ENCODE results near the gene CYSTM1. TPM values are rescaled to one million over a fixed set of nuclear protein-coding genes. Genes with fewer than 3 reads are reported as not detected.

Gene CYSTM1
- polyA plus RNA-seq, 1 donor from 2014 or later: 21.3 TPM

DNA sequence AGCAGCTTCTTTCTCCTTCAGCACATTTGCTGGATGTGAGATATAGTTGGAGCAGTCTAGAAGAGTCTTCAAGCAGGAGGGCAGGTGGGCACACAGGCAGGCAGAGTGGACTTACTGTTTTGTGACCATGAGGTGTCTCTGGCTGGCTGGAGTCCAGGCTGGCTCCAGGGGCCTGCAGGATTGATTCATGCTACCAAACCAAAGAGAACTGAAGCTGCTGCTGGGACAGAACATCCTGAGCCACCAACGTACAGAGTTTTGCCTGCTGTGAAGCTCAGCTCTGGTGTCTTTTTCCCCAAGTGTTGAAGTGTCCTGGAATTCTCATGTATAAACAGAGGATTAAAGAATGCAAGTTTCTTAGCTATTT lies 45.7 kb downstream of the CYSTM1 start:
- H3K9me3 Mint-ChIP-seq: no peaks in the 10 kb centered on the region
- no peak overlapping the region for H3K4me3 Mint-ChIP-seq
- H3K4me1 Mint-ChIP-seq: no peaks in the 10 kb centered on the region
- no peaks in the 10 kb centered on the region for H3K27me3 Mint-ChIP-seq
- H3K36me3 Mint-ChIP-seq: peaks cover 6% of the 10 kb centered on the region
- H3K27ac Mint-ChIP-seq: peak overlapping the region in 1 of 3 donors; percentile 17

DNA sequence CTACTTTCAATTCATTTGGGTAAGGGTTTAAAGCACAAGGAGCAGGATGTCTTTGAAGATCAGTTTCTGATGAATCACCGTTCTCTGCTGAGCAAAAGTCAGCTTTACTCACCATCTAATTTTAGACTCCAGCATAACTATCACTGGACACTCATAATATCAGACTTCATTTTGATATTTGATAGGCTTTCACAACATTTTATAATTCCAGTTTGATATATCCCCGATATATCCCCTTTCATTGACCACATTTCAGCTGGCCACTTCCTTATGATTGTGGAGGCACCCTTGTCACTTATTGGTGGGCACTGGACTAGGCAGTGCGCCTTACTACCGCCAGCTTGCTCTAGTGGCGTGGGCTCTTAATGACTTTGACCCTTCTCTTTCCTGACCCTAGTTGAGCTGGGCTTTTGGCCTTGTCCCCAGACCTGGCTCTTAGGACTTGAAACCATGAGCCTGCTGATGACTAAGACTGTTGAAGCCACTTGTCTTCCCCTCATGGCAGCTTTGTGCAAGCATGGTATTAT lies 46.8 kb downstream of the CYSTM1 start:
- H3K27ac Mint-ChIP-seq: no peak overlapping the region
- H3K36me3 Mint-ChIP-seq: peaks cover 6% of the 10 kb centered on the region
- no peaks in the 10 kb centered on the region for H3K27me3 Mint-ChIP-seq
- no peaks in the 10 kb centered on the region for H3K9me3 Mint-ChIP-seq
- no peaks in the 10 kb centered on the region for H3K4me1 Mint-ChIP-seq
- H3K4me3 Mint-ChIP-seq: no peak overlapping the region

DNA sequence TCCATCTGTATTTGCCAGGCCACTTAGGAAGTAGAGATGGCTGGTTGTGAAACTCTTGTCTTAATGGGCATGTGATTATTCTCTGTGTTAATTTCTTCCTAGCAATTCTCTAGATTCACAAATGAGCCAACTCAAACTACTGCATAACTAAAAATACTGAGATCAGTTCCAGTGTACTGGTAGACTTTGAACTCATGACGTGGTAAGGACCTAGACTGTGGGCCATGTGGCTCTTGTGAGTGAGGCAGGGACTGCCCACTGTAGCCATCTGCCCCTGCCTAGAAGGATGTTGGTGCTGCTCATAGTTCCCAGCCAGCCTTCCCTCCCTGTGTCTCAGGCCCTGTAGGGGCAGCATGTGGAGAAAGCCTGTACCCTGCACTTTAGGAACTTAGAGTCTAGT lies 47.4 kb downstream of the CYSTM1 start:
- no peaks in the 10 kb centered on the region for H3K9me3 Mint-ChIP-seq
- no peaks in the 10 kb centered on the region for H3K27me3 Mint-ChIP-seq
- no peak overlapping the region for H3K27ac Mint-ChIP-seq
- H3K4me3 Mint-ChIP-seq: no peak overlapping the region
- no peaks in the 10 kb centered on the region for H3K4me1 Mint-ChIP-seq
- H3K36me3 Mint-ChIP-seq: peaks cover 6% of the 10 kb centered on the region

DNA sequence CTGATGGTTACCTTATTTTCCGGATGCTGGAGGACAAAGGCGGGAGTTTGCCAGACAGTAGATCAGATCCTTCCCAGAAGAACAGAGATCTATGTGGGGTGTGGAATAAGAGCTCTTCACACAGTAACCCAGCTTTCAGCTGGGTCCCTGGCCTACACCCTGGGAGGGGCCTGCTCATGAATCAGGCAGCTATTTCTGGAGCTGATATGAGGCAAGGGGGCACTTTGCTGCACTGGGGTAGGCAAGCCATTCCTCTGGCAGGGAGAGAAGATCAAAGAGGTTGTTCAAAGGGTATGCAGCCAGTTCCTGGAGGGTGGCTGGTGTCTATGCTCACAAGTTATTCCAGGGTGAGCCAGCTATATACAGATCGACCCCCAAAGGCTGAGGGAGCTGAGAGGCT lies 48.6 kb downstream of the CYSTM1 start:
- H3K27ac Mint-ChIP-seq: no peak overlapping the region
- no peaks in the 10 kb centered on the region for H3K27me3 Mint-ChIP-seq
- no peak overlapping the region for H3K4me3 Mint-ChIP-seq
- H3K4me1 Mint-ChIP-seq: no peaks in the 10 kb centered on the region
- H3K9me3 Mint-ChIP-seq: no peaks in the 10 kb centered on the region
- H3K36me3 Mint-ChIP-seq: peaks cover 6% of the 10 kb centered on the region

DNA sequence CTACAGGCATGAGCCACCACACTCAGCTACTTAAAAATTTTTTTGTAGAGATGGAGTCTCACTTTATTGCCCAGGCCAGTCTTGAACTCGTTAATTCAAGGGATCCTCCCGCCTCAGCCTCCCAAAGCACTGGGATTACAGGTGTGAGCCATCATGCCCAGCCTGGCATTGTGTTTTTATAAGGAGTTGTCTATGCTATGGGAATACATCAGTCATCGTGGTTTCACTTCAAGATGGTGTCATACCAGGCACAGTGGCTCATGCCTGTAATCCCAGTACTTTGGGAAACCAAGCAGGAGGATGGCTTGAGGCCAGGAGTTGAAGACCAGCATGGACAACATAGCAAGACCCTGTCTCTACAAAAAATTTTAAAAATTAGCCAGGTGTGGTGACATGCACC lies 49.7 kb downstream of the CYSTM1 start:
- H3K27me3 Mint-ChIP-seq: no peaks in the 10 kb centered on the region
- peak overlapping the region in 1 of 3 donors; percentile 80 for H3K27ac Mint-ChIP-seq
- no peak overlapping the region for H3K4me3 Mint-ChIP-seq
- H3K36me3 Mint-ChIP-seq: peaks cover 6% of the 10 kb centered on the region
- no peaks in the 10 kb centered on the region for H3K9me3 Mint-ChIP-seq
- no peaks in the 10 kb centered on the region for H3K4me1 Mint-ChIP-seq

GRCh38 chr5:140225396-140225795 lies 50.4 kb downstream of the CYSTM1 start:
- Mint-ChIP-seq H3K27me3 (no peaks in the 10 kb centered on the region), H3K9me3 (no peaks in the 10 kb centered on the region), H3K36me3 (peaks cover 6% of the 10 kb centered on the region), H3K4me3 (no peak overlapping the region), H3K27ac (no peak overlapping the region), H3K4me1 (peaks cover 0 to 1% (median 0%) of the 10 kb centered on the region in 3 donors)

- Mint-ChIP-seq H3K27me3 (no peaks in the 10 kb centered on the region), H3K36me3 (peaks cover 4% of the 10 kb centered on the region), H3K27ac (no peak overlapping the region), H3K9me3 (no peaks in the 10 kb centered on the region), H3K4me1 (peaks cover 0 to 1% (median 0%) of the 10 kb centered on the region in 3 donors), H3K4me3 (no peak overlapping the region)
Measured at GRCh38 chr5:140227046-140227445, 52.1 kb downstream of the CYSTM1 start.

DNA sequence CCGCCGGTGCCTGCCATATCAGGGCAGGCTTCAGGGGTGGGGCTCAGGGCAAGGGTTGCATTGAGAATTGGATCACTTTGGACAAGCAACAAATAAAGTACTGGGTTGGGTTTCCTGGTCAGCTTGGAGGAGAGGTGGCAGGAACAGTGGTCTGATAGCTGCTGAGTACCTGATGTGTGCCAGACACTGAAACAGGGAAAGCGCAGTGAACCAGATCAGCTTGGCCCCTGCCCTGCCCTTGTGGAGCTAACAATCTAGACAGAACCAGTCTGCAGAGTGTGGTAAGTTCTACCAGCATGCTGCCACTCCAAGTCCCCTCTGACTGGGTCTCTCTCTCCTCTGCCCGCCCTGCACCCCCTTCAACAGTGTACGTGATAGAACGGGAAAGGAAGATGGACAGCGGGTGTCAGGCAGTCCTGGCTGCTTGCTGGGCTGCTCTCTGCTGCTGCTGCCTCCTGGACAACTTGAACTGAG lies 53.4 kb downstream of the CYSTM1 start:
- H3K4me1 Mint-ChIP-seq: peaks cover 0 to 1% (median 0%) of the 10 kb centered on the region in 3 donors
- no peak overlapping the region for H3K4me3 Mint-ChIP-seq
- no peaks in the 10 kb centered on the region for H3K9me3 Mint-ChIP-seq
- H3K27me3 Mint-ChIP-seq: no peaks in the 10 kb centered on the region
- no peak overlapping the region for H3K27ac Mint-ChIP-seq
- H3K36me3 Mint-ChIP-seq: peaks cover 2% of the 10 kb centered on the region

- Mint-ChIP-seq H3K36me3 (peaks cover 4% of the 10 kb centered on the region), H3K4me3 (no peak overlapping the region), H3K4me1 (peaks cover 0 to 1% (median 0%) of the 10 kb centered on the region in 3 donors), H3K9me3 (no peaks in the 10 kb centered on the region), H3K27ac (no peak overlapping the region), H3K27me3 (no peaks in the 10 kb centered on the region)
Measured at GRCh38 chr5:140230373-140230772, 55.4 kb downstream of the CYSTM1 start.

DNA sequence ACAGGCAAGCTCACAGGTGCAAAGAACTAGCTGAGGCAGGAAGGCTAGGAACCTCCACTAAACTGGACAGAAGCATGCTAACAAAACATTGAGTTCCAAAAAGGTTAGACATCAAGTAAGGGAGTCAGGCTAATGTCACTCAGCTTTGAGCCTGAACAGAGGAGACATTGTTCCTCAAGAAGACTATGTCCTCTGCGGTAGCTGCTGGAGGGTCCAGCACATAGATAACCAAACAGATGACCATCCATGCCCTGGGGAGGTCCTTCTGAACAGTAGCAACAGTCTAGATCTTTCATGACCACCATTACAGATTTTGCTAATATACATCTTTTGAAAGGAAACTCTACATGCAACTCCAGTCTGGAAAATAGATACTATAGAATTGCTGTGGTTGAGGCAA lies 57.7 kb downstream of the CYSTM1 start:
- H3K9me3 Mint-ChIP-seq: no peaks in the 10 kb centered on the region
- no peak overlapping the region for H3K27ac Mint-ChIP-seq
- H3K4me3 Mint-ChIP-seq: no peak overlapping the region
- H3K4me1 Mint-ChIP-seq: peaks cover 0 to 1% (median 0%) of the 10 kb centered on the region in 3 donors
- H3K27me3 Mint-ChIP-seq: no peaks in the 10 kb centered on the region
- H3K36me3 Mint-ChIP-seq: peaks cover 4% of the 10 kb centered on the region

- Mint-ChIP-seq H3K27ac (no peak overlapping the region), H3K36me3 (peaks cover 4% of the 10 kb centered on the region), H3K9me3 (no peaks in the 10 kb centered on the region), H3K4me1 (peaks cover 0 to 1% (median 0%) of the 10 kb centered on the region in 3 donors), H3K27me3 (no peaks in the 10 kb centered on the region), H3K4me3 (no peak overlapping the region)
Measured at GRCh38 chr5:140234377-140234989, 59.5 kb downstream of the CYSTM1 start.

GRCh38 chr5:140235791-140236551 lies 61.0 kb downstream of the CYSTM1 start:
- no peaks in the 10 kb centered on the region for H3K9me3 Mint-ChIP-seq
- H3K27me3 Mint-ChIP-seq: no peaks in the 10 kb centered on the region
- H3K4me3 Mint-ChIP-seq: no peak overlapping the region
- H3K4me1 Mint-ChIP-seq: peaks cover 0 to 5% (median 3%) of the 10 kb centered on the region in 3 donors
- H3K27ac Mint-ChIP-seq: no peak overlapping the region
- H3K36me3 Mint-ChIP-seq: peaks cover 2% of the 10 kb centered on the region

- no peak overlapping the region for H3K27ac Mint-ChIP-seq
- H3K36me3 Mint-ChIP-seq: peaks cover 2% of the 10 kb centered on the region
- no peaks in the 10 kb centered on the region for H3K27me3 Mint-ChIP-seq
- no peak overlapping the region for H3K4me3 Mint-ChIP-seq
- no peaks in the 10 kb centered on the region for H3K9me3 Mint-ChIP-seq
- peaks cover 0 to 5% (median 3%) of the 10 kb centered on the region in 3 donors for H3K4me1 Mint-ChIP-seq
Measured at GRCh38 chr5:140236891-140237598, 62.1 kb downstream of the CYSTM1 start.

DNA sequence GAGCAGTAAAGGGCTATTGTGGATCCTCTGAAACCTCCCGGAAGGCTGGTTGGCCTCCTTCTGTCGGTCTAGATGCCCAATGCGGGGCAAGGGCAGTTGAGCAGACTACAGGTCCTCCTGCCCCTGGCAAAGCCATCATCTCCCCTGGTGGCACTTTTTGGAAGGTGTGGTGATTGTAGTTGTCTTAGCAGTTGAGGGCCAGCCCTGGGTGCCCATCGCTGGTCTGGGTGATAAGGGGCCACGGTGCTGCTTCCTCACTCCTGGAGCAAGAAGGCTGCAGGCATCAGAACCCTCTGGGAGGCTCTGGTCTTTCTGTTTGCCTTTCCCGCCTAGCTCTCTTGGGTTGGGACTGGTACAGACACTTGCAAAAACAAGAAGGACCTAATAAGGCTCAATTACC lies 63.8 kb downstream of the CYSTM1 start:
- H3K27ac Mint-ChIP-seq: no peak overlapping the region
- no peaks in the 10 kb centered on the region for H3K27me3 Mint-ChIP-seq
- no peaks in the 10 kb centered on the region for H3K9me3 Mint-ChIP-seq
- H3K4me1 Mint-ChIP-seq: peaks cover 0 to 5% (median 3%) of the 10 kb centered on the region in 3 donors
- H3K4me3 Mint-ChIP-seq: no peak overlapping the region
- no peaks in the 10 kb centered on the region for H3K36me3 Mint-ChIP-seq

GRCh38 chr5:140239461-140239860 lies 64.5 kb downstream of the CYSTM1 start:
- Mint-ChIP-seq H3K36me3 (no peaks in the 10 kb centered on the region), H3K4me3 (no peak overlapping the region), H3K27ac (no peak overlapping the region), H3K4me1 (peaks cover 1 to 5% (median 5%) of the 10 kb centered on the region in 3 donors), H3K27me3 (no peaks in the 10 kb centered on the region), H3K9me3 (no peaks in the 10 kb centered on the region)
